ENCODE data around the gene CHMP1A.
A peak's percentile ranks its signal among the peaks of the same experiment; 100 is the strongest.
"Not testable (repeated sequence)": the region's sequence is repeated elsewhere in the genome, so short reads cannot be mapped to it uniquely, and the experiment has no call there.

Gene CHMP1A

GRCh38 chr16:89657442-89658220 lies at the start of gene CHMP1A, which contains the start of gene SPATA33:
TSS of gene CHMP1A (minus strand) at chr16:89657708. CDS start at chr16:89657588, 120 bp downstream.
TSS of gene SPATA33 (plus strand) at chr16:89657836. CDS start at chr16:89657912, 76 bp downstream.
- DNase-seq (ENCODE audit: low read depth, low spot score): peak; percentile 64

- no peak for DNase-seq (ENCODE audit: low read depth, low spot score)
These were observed 49.2 kb upstream of the CHMP1A start for GRCh38 chr16:89706518-89707260.

- no peak for DNase-seq (ENCODE audit: low read depth, low spot score)
These were observed 47.5 kb upstream of the CHMP1A start for GRCh38 chr16:89705006-89705405.

- no peak for DNase-seq (ENCODE audit: low read depth, low spot score)
These were observed 46.8 kb upstream of the CHMP1A start for GRCh38 chr16:89704281-89704680.

- DNase-seq (ENCODE audit: low read depth, low spot score): no peak
These were observed 44.2 kb upstream of the CHMP1A start, which contains the start of gene SPATA2L for GRCh38 chr16:89701425-89702406. TSS of gene SPATA2L (minus strand) at chr16:89701705. CDS start at chr16:89701232, 473 bp downstream.

GRCh38 chr16:89700649-89701424 lies 43.3 kb upstream of the CHMP1A start:
- no peak for DNase-seq (ENCODE audit: low read depth, low spot score)

- DNase-seq (ENCODE audit: low read depth, low spot score): peak; percentile 88
These were observed 42.7 kb upstream of the CHMP1A start for GRCh38 chr16:89700100-89700648.

- not testable (repeated sequence) for DNase-seq (ENCODE audit: low read depth, low spot score)
These were observed 42.2 kb upstream of the CHMP1A start for GRCh38 chr16:89699629-89700099.

- DNase-seq (ENCODE audit: low read depth, low spot score): not testable (repeated sequence)
These were observed 41.2 kb upstream of the CHMP1A start for GRCh38 chr16:89698717-89699116.

GRCh38 chr16:89697616-89698331 lies 40.3 kb upstream of the CHMP1A start:
- DNase-seq (ENCODE audit: low read depth, low spot score): no peak

- no peak for DNase-seq (ENCODE audit: low read depth, low spot score)
These were observed 39.7 kb upstream of the CHMP1A start for GRCh38 chr16:89697161-89697615.

GRCh38 chr16:89696670-89697128 lies 39.2 kb upstream of the CHMP1A start:
- no peak for DNase-seq (ENCODE audit: low read depth, low spot score)

- no peak for DNase-seq (ENCODE audit: low read depth, low spot score)
These were observed 38.6 kb upstream of the CHMP1A start for GRCh38 chr16:89695875-89696669.

GRCh38 chr16:89695086-89695874 lies 37.8 kb upstream of the CHMP1A start:
- DNase-seq (ENCODE audit: low read depth, low spot score): no peak

- DNase-seq (ENCODE audit: low read depth, low spot score): not testable (repeated sequence)
These were observed 37.2 kb upstream of the CHMP1A start for GRCh38 chr16:89694784-89695085.

GRCh38 chr16:89693931-89694783 lies 36.6 kb upstream of the CHMP1A start:
- no peak for DNase-seq (ENCODE audit: low read depth, low spot score)

- DNase-seq (ENCODE audit: low read depth, low spot score): no peak
These were observed 35.8 kb upstream of the CHMP1A start for GRCh38 chr16:89693289-89693731.

Measured in smooth muscle cell of the brain vasculature (primary cell).